COLO668 (cell line): Measurements from ENCODE around the gene TMC5.
A peak's percentile ranks its signal among the peaks of the same experiment; 100 is the strongest.
"Not testable (repeated sequence)": the region's sequence is repeated elsewhere in the genome, so short reads cannot be mapped to it uniquely, and the experiment has no call there.

Source experiments
- DNase-seq: peaks from one replicate; lab custom pipeline; 2025; ENCODE audit not compliant: unreplicated experiment; lab: John Stamatoyannopoulos, UW

Gene TMC5

DNA sequence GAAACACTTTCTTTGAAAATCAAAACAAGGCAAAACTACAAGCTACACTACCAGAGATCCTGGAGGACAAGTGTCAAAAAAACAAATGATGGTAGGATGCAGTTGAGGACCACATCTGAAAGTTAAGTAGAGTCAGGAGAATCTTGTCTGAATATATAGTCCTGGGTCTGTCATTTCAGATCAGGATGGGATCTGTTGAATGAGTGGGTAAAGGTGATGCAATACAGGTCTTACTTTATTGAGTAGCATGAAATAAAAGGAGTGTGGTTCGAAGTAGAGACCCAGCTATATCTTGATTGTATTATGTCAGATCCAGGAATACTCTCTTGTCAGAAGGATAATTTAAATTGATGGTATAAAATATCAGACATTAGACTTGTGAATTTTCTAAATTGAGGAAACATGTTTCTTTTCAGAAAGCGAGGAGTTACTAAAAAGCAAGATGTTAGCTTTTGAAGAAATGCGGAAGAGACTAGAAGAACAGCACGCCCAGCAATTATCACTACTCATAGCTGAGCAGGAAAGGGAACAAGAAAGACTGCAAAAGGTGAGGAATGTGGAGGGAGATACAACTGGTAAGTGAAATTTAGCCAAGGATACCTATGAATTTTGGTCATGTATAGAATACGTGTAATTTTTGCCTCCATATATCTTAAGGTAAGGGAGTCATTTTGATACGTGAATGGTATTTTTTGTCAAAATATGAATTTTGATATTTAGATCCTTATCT is 122.7 kb downstream of the TMC5 start:
- no peak for DNase-seq

DNA sequence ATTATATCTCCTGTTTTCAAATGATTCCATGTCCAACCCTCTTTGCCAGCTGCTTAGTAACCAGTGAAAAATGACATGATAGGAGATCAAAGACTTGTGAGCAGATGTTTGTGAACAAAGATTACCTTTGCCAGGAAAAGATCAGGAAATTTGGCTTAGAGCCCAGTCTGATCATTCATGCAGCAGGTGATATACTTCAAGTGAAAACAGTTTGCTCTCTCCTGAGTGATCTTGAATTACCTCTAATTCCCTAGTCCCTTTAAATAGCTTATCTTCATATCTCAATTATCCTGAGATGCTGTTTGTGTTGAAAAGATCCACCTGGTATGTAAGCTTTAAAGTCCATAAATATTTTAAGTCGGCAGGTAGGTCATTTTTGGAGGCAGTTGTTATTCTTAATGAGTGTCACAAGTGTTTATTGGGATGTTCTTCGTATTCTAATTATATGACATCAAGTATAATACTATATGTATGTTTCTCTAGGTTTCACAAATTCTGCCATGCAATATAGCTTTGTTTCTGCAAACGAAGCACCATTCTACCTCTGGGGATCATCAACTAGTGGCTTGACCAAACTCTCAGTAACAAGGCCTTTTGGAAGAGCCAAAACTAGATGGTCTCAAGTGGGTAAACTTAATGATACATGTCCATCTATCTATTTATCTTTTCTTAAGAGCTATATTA is 124.6 kb downstream of the TMC5 start:
- DNase-seq, result peak; percentile 66

DNA sequence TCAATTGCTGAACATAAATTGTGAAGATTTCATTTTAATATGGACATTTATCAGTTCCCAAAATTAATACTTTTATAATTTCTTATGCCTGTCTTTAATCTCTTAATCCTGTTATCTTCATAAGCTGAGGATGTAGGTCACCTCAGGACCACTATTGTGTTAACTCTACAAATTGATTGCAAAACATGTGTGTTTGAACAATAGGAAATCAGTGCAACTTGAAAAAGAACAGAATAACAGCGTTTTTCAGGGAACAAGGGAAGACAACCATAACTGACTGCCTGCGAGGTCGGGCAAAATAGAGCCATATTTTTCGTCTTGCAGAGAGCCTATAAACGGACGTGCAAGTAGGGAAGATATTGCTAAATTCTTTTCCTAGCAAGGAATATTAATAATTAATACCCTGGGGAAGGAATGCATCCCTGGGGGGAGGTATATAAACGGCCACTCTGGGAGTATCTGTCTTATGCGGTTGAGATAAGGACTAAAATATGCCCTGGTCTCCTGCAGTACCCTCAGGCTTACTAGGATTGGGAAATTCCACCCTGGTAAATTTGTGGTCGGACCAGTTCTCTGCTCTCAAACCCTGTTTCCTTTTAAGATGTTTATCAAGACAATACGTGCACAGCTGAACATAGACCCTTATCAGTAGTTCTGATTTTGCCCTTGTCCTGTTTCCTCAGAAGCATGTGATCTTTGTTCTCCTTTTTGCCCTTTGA is 125.8 kb downstream of the TMC5 start:
- not testable (repeated sequence) for DNase-seq

DNA sequence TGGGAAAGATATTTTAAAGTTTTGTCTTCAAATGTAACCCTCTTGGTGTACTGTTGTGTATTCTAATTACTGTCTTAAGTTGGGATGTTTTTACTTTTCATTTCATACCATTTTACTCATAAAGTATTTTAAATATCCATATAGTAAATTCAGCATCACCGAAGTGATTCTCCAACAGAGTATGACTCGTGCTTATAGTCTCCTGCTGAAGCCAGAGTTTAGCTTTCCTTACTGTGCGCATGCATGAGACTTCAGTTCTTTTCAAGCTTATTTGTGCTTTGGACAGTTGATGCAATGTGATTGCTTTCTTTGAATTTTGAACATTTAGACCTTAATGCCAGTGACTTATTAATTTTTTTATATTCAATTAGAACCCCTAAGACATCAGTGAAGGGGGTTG is 130.5 kb downstream of the TMC5 start:
- DNase-seq, result no peak
